ENCODE measurements around the gene MBOAT2. TPM values are rescaled to one million over a fixed set of nuclear protein-coding genes. Genes with fewer than 3 reads are reported as not detected.

Gene MBOAT2
- total and polyA plus RNA-seq, 4 donors: 0.57 to 65.5 (median 3.2) TPM

DNA sequence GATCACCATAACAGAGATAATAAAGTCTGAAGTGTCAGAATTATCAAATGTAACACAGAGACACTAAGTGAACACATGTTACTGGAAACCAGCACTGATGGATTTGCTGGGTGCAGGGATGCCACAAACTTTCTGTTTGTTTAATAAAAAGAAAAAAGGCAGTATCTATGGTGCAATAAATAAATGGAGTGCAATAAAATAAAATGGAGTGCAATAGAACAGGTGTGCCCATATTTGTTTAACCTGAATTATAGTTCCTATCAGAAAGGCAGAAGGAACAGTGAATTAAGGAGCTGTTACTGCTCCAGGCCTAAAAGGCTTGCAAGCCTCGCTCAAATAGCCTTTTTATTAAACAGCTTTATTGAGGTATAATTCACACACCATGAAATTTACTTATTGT is 85.1 kb downstream of the MBOAT2 start:
- Histone ChIP-seq H3K4me3 (ENCODE audit: low read depth in 1 of 3, low read length in 3 of 3) (no peak overlapping the region), H3K9ac (ENCODE audit: low read depth in 1 of 2, low read length in 2 of 2) (no peak overlapping the region), H3K27ac (ENCODE audit: low read depth in 1 of 2, low read length in 2 of 2) (no peak overlapping the region), H3K27me3 (ENCODE audit: control insufficient read depth in 4 of 4, insufficient read depth in 4 of 4, low read length in 3 of 4) (peaks cover 0 to 2% (median 0%) of the 10 kb centered on the region in 4 donors), H3K4me1 (ENCODE audit: control insufficient read depth in 4 of 4, insufficient read depth in 4 of 4, low read length in 3 of 4) (no peaks in the 10 kb centered on the region), H3K9me3 (ENCODE audit: control insufficient read depth in 4 of 4, low read length in 3 of 4) (no peaks in the 10 kb centered on the region), H3K36me3 (ENCODE audit: control insufficient read depth in 4 of 4, insufficient read depth in 3 of 4, low read depth in 1 of 4, low read length in 3 of 4) (no peaks in the 10 kb centered on the region)
- 90% methylated on average over 1 of the region's 1 CpG for WGBS
- no peak for DNase-seq (ENCODE audit: low spot score)
- TF ChIP-seq FOXA2 (IDR thresholded peaks at IDR 0.05): no peak
- TF ChIP-seq, protein P1, sequence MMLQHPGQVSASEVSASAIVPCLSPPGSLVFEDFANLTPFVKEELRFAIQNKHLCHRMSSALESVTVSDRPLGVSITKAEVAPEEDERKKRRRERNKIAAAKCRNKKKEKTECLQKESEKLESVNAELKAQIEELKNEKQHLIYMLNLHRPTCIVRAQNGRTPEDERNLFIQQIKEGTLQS (IDR thresholded peaks at IDR 0.05): no peak
- TF ChIP-seq HNF4G (IDR thresholded peaks at IDR 0.05): no peak
- no peak for TF ChIP-seq TAF1 (conservative IDR thresholded peaks at IDR 0.05)
- TF ChIP-seq, protein P2, sequence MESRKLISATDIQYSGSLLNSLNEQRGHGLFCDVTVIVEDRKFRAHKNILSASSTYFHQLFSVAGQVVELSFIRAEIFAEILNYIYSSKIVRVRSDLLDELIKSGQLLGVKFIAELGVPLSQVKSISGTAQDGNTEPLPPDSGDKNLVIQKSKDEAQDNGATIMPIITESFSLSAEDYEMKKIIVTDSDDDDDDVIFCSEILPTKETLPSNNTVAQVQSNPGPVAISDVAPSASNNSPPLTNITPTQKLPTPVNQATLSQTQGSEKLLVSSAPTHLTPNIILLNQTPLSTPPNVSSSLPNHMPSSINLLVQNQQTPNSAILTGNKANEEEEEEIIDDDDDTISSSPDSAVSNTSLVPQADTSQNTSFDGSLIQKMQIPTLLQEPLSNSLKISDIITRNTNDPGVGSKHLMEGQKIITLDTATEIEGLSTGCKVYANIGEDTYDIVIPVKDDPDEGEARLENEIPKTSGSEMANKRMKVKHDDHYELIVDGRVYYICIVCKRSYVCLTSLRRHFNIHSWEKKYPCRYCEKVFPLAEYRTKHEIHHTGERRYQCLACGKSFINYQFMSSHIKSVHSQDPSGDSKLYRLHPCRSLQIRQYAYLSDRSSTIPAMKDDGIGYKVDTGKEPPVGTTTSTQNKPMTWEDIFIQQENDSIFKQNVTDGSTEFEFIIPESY (IDR thresholded peaks at IDR 0.05): no peak
- no peak for TF ChIP-seq GABPA (IDR thresholded peaks at IDR 0.05 in 1 of 2, conservative IDR thresholded peaks at IDR 0.05 in 1 of 2)
- no peak for TF ChIP-seq SP1 (IDR thresholded peaks at IDR 0.05)
- no peak for TF ChIP-seq RXRA (IDR thresholded peaks at IDR 0.05)
- TF ChIP-seq NR2F2 (IDR thresholded peaks at IDR 0.05): no peak
- TF ChIP-seq RAD21 (IDR thresholded peaks at IDR 0.05): no peak
- TF ChIP-seq, protein P3, sequence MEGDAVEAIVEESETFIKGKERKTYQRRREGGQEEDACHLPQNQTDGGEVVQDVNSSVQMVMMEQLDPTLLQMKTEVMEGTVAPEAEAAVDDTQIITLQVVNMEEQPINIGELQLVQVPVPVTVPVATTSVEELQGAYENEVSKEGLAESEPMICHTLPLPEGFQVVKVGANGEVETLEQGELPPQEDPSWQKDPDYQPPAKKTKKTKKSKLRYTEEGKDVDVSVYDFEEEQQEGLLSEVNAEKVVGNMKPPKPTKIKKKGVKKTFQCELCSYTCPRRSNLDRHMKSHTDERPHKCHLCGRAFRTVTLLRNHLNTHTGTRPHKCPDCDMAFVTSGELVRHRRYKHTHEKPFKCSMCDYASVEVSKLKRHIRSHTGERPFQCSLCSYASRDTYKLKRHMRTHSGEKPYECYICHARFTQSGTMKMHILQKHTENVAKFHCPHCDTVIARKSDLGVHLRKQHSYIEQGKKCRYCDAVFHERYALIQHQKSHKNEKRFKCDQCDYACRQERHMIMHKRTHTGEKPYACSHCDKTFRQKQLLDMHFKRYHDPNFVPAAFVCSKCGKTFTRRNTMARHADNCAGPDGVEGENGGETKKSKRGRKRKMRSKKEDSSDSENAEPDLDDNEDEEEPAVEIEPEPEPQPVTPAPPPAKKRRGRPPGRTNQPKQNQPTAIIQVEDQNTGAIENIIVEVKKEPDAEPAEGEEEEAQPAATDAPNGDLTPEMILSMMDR (IDR thresholded peaks at IDR 0.05; ENCODE audit: low read depth, low read length, missing input control): no peak
- TF ChIP-seq, protein P4, sequence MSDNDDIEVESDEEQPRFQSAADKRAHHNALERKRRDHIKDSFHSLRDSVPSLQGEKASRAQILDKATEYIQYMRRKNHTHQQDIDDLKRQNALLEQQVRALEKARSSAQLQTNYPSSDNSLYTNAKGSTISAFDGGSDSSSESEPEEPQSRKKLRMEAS (IDR thresholded peaks at IDR 0.05): no peak
- TF ChIP-seq, protein P5, sequence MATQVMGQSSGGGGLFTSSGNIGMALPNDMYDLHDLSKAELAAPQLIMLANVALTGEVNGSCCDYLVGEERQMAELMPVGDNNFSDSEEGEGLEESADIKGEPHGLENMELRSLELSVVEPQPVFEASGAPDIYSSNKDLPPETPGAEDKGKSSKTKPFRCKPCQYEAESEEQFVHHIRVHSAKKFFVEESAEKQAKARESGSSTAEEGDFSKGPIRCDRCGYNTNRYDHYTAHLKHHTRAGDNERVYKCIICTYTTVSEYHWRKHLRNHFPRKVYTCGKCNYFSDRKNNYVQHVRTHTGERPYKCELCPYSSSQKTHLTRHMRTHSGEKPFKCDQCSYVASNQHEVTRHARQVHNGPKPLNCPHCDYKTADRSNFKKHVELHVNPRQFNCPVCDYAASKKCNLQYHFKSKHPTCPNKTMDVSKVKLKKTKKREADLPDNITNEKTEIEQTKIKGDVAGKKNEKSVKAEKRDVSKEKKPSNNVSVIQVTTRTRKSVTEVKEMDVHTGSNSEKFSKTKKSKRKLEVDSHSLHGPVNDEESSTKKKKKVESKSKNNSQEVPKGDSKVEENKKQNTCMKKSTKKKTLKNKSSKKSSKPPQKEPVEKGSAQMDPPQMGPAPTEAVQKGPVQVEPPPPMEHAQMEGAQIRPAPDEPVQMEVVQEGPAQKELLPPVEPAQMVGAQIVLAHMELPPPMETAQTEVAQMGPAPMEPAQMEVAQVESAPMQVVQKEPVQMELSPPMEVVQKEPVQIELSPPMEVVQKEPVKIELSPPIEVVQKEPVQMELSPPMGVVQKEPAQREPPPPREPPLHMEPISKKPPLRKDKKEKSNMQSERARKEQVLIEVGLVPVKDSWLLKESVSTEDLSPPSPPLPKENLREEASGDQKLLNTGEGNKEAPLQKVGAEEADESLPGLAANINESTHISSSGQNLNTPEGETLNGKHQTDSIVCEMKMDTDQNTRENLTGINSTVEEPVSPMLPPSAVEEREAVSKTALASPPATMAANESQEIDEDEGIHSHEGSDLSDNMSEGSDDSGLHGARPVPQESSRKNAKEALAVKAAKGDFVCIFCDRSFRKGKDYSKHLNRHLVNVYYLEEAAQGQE (IDR thresholded peaks at IDR 0.05): no peak
- no peak for TF ChIP-seq HNF4A (conservative IDR thresholded peaks at IDR 0.05)

DNA sequence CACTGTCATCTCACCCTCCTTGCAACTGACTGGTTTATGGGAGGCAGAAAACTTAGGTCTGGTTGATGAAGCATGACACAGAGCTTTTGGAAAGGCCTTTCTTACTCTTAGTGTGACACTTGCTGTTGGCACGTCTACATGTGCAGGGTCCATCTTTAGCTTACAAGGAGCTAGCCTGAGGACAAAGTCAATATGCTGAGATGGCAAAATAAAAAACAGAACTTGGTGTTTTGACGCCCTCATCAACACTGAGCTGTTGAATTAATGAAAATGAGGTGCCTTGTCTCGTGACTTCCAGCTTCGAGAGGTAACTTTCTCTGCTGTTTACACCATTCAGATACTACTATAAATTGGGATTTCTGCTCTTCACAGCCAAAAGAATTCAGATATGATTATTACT is 87.5 kb downstream of the MBOAT2 start:
- no peak overlapping the region for H3K27ac ChIP-seq (ENCODE audit: low read depth in 1 of 2, low read length in 2 of 2)
- peaks cover 0 to 2% (median 0%) of the 10 kb centered on the region in 4 donors for H3K27me3 ChIP-seq (ENCODE audit: control insufficient read depth in 4 of 4, insufficient read depth in 4 of 4, low read length in 3 of 4)
- DNase-seq (ENCODE audit: low spot score): no peak
- H3K4me1 ChIP-seq (ENCODE audit: control insufficient read depth in 4 of 4, insufficient read depth in 4 of 4, low read length in 3 of 4): no peaks in the 10 kb centered on the region
- H3K9me3 ChIP-seq (ENCODE audit: control insufficient read depth in 4 of 4, low read length in 3 of 4): peaks cover 0 to 1% (median 0%) of the 10 kb centered on the region in 4 donors
- no peaks in the 10 kb centered on the region for H3K36me3 ChIP-seq (ENCODE audit: control insufficient read depth in 4 of 4, insufficient read depth in 3 of 4, low read depth in 1 of 4, low read length in 3 of 4)
- 90% methylated on average over 4 of the region's 4 CpGs for WGBS
- H3K4me3 ChIP-seq (ENCODE audit: low read depth in 1 of 3, low read length in 3 of 3): no peak overlapping the region
- H3K9ac ChIP-seq (ENCODE audit: low read depth in 1 of 2, low read length in 2 of 2): no peak overlapping the region
- no peak for TF ChIP-seq GABPA (IDR thresholded peaks at IDR 0.05 in 1 of 2, conservative IDR thresholded peaks at IDR 0.05 in 1 of 2)
- TF ChIP-seq EGR1 (IDR thresholded peaks at IDR 0.05; ENCODE audit: low read depth in 2 of 2): no peak
- TF ChIP-seq TAF1 (conservative IDR thresholded peaks at IDR 0.05): no peak
- TF ChIP-seq, protein P3 (IDR thresholded peaks at IDR 0.05; ENCODE audit: low read depth, low read length, missing input control): no peak
- no peak for TF ChIP-seq HNF4G (IDR thresholded peaks at IDR 0.05)
- no peak for TF ChIP-seq FOXA2 (IDR thresholded peaks at IDR 0.05)
- no peak for TF ChIP-seq FOXA1 (IDR thresholded peaks at IDR 0.05)
- no peak for TF ChIP-seq YY1 (IDR thresholded peaks at IDR 0.05)
- no peak for TF ChIP-seq HNF4A (conservative IDR thresholded peaks at IDR 0.05)
- no peak for TF ChIP-seq RXRA (IDR thresholded peaks at IDR 0.05)
- no peak for TF ChIP-seq NR2F2 (IDR thresholded peaks at IDR 0.05)
- no peak for TF ChIP-seq JUND (IDR thresholded peaks at IDR 0.05)
- TF ChIP-seq, protein P4 (IDR thresholded peaks at IDR 0.05): no peak
- TF ChIP-seq, protein P2 (IDR thresholded peaks at IDR 0.05): no peak
